ENCODE measurements around the gene PCNT.

Gene PCNT

DNA sequence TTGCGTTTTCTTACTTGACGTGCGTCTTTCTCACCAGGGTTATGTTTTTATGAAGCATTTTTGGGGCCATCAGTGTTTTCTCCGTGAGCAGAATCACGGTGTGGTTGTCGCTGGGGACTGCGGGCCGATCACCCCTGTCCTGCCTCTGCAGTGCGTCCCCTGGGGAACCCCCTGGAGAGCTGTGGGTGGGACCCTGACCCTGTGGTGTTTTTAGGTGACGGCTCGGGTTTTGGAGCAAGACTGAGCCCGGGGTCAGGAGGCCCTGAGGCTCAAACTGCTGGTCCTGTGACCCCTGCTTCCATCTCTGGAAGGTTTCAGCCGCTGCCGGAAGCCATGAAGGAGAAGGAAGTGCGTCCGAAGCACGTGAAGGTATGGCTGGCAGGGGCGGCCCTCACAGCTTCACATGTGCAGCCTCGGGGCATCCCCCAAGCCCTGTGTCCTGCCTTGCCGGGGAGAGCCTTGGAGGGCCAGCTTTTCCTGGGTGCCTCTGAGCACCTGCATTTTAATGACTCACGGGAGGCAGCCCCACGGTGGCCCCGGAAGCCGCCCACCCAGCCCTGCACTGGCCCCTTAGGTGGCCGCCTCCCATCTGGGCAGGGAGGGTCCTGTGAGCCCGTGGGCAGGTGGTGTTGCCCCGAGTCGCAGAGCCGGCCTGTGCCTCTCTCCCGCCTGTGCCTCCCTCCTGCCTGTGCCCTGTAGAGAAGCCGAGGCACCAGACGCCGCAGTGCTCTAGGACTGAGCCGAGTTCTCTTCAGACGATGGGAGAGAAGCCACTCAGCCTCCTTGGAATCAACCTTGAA, 98.0 kb downstream of the PCNT start:
- TF ChIP-seq, protein P1, sequence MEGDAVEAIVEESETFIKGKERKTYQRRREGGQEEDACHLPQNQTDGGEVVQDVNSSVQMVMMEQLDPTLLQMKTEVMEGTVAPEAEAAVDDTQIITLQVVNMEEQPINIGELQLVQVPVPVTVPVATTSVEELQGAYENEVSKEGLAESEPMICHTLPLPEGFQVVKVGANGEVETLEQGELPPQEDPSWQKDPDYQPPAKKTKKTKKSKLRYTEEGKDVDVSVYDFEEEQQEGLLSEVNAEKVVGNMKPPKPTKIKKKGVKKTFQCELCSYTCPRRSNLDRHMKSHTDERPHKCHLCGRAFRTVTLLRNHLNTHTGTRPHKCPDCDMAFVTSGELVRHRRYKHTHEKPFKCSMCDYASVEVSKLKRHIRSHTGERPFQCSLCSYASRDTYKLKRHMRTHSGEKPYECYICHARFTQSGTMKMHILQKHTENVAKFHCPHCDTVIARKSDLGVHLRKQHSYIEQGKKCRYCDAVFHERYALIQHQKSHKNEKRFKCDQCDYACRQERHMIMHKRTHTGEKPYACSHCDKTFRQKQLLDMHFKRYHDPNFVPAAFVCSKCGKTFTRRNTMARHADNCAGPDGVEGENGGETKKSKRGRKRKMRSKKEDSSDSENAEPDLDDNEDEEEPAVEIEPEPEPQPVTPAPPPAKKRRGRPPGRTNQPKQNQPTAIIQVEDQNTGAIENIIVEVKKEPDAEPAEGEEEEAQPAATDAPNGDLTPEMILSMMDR (IDR thresholded peaks at IDR 0.05; ENCODE audit: extremely low read depth, missing control alignments): no peak
- no peak for DNase-seq (ENCODE audit: low spot score)

DNA sequence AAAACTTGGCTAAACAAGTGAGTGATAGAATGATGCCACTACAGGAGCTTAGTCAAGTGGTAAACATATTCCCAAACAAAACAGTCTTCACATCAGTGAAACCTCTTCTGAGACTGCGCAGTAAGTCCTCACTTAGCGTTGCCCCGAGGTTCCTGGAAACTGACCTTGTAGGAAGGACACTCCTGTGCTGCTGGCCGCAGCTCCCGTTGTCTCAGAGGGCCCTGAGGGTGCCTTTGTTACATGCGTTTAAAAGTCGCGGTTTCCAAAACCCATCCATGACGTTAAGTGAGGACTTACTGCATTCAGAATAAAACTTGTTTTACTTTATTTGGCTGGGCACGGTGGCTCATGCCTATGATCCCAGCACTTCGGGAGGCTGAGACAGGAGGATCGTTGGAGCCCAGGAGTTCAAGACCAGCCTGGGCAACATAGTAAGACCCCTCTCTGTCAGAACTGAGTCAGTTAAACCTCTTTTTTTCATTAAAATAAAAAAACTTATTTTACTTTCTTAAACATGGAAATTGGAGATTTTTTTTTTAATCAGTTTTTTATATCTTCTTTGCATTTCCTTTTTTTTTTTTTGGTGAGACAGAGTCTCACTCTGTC, 98.8 kb downstream of the PCNT start:
- TF ChIP-seq, protein P1 (IDR thresholded peaks at IDR 0.05; ENCODE audit: extremely low read depth, missing control alignments): no peak
- no peak for DNase-seq (ENCODE audit: low spot score)

DNA sequence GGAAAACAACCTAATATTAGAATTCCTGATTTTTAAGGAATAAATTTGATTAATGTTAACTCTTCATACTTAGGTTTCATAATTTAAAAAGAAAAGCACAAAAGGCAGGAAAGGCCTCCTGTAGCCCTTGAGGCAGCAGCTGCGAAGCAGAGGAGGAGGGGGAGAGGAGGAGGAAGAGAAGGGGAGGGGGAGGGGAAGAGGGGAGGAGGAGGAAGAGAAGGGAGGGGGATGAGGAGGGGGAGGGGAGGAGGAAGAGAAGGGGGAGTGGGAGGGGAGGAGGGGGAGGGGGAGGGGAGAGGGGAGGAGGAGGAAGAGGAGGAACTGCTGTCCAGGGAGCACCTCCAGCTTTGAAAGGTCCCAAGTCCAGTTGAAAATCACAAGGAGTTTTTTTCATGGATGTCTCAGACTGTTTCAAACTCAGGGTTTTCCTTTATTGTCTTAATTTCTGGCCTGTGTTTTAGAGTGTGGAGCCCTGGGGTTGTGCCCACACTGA, 99.6 kb downstream of the PCNT start:
- no peak for DNase-seq (ENCODE audit: low spot score)
- TF ChIP-seq, protein P1 (IDR thresholded peaks at IDR 0.05; ENCODE audit: extremely low read depth, missing control alignments): no peak

DNA sequence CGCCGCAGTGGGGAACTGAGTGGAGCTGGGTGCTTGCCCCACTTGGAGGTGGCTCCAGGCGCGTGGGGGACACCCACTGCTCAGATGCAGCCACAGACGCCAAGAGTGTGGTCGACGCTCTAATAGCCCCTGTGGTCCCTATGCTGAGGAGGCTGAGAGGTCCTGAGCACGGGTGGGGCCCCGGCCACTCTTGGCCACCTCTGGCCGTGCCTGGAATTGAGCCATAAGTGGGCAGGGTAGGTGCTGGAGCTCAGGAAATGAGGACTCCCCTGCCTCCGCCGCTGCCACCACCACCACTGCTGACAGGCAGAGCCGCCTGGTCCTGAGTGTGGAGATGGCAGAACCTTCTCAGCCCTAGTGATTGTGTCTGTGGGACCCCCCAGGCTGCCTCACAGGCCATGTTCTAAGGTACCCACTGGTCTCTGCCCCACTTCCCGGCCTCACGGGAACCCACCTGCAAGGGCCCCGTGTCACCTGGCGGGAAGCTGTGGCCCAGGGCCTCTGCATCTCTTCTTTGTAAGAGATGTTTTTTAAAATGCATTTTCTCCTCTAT, 100.2 kb downstream of the PCNT start:
- TF ChIP-seq, protein P1 (IDR thresholded peaks at IDR 0.05; ENCODE audit: extremely low read depth, missing control alignments): no peak
- DNase-seq (ENCODE audit: low spot score): no peak

DNA sequence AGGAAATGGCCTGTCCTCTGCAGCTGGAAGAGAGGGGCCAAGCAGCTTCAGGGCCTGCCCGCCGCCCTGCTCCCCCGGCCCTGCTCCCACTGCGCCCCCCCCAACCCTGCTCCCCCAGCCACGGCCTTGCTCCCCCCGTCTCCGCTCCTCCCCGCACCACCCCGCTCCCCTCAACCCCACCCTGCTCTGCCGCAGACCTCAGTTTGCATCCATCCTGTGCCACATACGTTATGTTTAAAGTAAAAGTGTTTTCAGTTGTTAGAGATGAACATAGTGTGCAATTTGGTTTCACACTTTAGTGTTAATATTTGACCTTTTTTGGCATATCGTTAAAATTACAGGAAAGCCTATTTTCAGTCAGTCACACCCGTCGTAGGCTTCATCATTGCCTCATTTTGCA, 100.7 kb downstream of the PCNT start:
- TF ChIP-seq, protein P1 (IDR thresholded peaks at IDR 0.05; ENCODE audit: extremely low read depth, missing control alignments): no peak
- no peak for DNase-seq (ENCODE audit: low spot score)

DNA sequence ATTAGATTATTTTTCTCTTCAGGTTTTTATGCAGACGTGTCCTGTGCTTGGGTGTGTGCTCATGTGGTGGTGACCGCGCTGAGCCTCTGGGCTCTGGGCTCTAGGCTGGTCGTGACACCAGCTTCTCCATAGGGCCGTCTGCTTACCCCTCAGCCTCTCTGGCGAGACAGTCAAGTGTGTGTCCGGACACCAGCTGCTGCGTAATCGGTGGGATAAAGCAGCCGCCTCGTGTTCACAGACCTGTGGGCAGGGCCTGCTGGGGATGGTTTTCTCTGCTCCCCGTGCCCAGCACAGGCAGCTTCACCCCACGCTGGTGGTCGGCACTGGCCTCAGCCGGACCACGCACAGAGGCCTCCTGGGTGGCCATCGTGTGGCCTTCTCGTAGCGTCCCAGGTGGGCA, 101.1 kb downstream of the PCNT start:
- TF ChIP-seq, protein P1 (IDR thresholded peaks at IDR 0.05; ENCODE audit: extremely low read depth, missing control alignments): no peak
- DNase-seq (ENCODE audit: low spot score): no peak

DNA sequence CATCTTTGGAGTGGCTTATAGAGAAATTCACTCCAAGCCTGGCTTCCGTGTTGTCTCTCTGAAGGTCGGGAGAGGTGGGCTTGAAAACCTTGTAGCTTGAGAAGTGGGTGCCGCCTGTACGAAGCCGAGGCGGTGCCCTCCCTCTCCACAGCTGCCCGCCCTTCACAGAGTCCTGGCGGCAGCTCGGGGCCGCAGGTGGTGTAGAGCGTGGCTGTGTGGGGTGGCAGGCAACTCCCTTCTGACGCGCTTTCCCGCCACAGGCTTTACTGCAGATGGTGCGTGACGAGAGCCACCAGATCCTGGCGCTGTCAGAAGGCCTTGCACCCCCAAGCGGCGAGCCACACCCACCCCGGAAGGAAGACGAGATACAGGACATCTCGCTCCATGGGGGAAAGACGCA, 101.6 kb downstream of the PCNT start:
- TF ChIP-seq, protein P1 (IDR thresholded peaks at IDR 0.05; ENCODE audit: extremely low read depth, missing control alignments): no peak
- no peak for DNase-seq (ENCODE audit: low spot score)

Measured in GM20000 (cell line).